ENCODE data around the gene CECR2. TPM values are rescaled to one million over a fixed set of nuclear protein-coding genes. Genes with fewer than 3 reads are reported as not detected.
"Not testable (repeated sequence)": the region's sequence is repeated elsewhere in the genome, so short reads cannot be mapped to it uniquely, and the experiment has no call there.

CECR2 gene
- total RNA-seq, 1 donor from 2014 or later: 25.3 TPM

DNA sequence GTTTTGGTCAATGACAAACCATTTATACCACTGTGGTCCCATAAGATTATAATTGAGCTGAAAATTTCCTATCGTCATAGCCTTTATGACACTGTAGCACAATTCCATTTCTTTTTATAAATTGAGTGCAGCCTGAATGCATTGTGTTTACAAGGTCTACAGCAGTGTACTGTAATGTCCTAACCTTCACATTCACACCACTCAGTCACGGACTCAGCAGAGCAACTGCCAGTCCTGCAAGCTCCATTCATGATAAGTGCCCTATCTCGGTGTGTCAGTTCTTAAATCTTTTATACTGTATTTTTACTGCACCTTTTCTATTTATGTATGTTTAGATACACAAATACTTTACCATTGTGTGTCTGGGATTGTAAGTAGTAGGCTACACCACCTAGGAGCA lies 138.8 kb downstream of the CECR2 start:
- no peak for DNase-seq (ENCODE audit: extremely low spot score, unreplicated experiment)
- H3K27me3 Mint-ChIP-seq: no peaks in the 10 kb centered on the region
- no peak overlapping the region for H3K4me3 Mint-ChIP-seq
- H3K9me3 Mint-ChIP-seq: no peaks in the 10 kb centered on the region
- H3K27ac Mint-ChIP-seq: no peak overlapping the region
- peaks cover 16% of the 10 kb centered on the region for H3K36me3 Mint-ChIP-seq
- H3K4me1 Mint-ChIP-seq (ENCODE audit: unreplicated experiment): no peaks in the 10 kb centered on the region
- no peak for TF ChIP-seq CTCF (conservative IDR thresholded peaks at IDR 0.05)

- no peaks in the 10 kb centered on the region for H3K27me3 Mint-ChIP-seq
- TF ChIP-seq CTCF (conservative IDR thresholded peaks at IDR 0.05): no peak
Observed at GRCh38 chr22:17512960-17513359, 143.7 kb downstream of the CECR2 start.

DNA sequence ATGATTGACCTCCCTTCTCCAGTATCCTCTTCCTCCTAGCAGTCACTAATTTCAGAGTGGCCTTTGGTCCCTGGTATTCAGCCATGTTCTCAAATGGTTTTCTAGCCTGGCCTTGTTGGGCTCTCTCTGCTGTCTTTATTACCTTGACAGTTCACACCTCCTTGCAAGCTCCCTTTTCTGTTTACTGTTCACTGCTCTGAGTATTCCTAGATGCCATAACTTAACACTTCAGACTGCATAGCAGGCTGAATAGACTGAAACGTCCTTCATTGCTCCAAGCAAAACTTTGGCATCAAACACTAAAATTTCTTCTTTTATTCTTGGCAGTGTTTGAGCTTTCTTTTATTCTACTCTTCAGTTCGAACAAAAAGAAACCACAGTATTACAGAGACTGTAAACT lies 144.4 kb downstream of the CECR2 start:
- DNase-seq (ENCODE audit: extremely low spot score, unreplicated experiment): no peak
- H3K4me3 Mint-ChIP-seq: no peak overlapping the region
- H3K9me3 Mint-ChIP-seq: no peaks in the 10 kb centered on the region
- no peak for TF ChIP-seq CTCF (conservative IDR thresholded peaks at IDR 0.05)
- H3K4me1 Mint-ChIP-seq (ENCODE audit: unreplicated experiment): peaks cover 9% of the 10 kb centered on the region
- peaks cover 12% of the 10 kb centered on the region for H3K36me3 Mint-ChIP-seq
- no peaks in the 10 kb centered on the region for H3K27me3 Mint-ChIP-seq
- no peak overlapping the region for H3K27ac Mint-ChIP-seq

More at GRCh38 chr22:17512960-17513359, 143.7 kb downstream of the CECR2 start:
- H3K4me3 Mint-ChIP-seq: no peak overlapping the region
- H3K27ac Mint-ChIP-seq: no peak overlapping the region
- H3K9me3 Mint-ChIP-seq: no peaks in the 10 kb centered on the region
- H3K4me1 Mint-ChIP-seq (ENCODE audit: unreplicated experiment): peaks cover 2% of the 10 kb centered on the region
- DNase-seq (ENCODE audit: extremely low spot score, unreplicated experiment): no peak
- H3K36me3 Mint-ChIP-seq: peaks cover 12% of the 10 kb centered on the region

GRCh38 chr22:17514084-17514483 lies 144.8 kb downstream of the CECR2 start:
- peaks cover 13% of the 10 kb centered on the region for H3K4me1 Mint-ChIP-seq (ENCODE audit: unreplicated experiment)
- no peak for TF ChIP-seq CTCF (conservative IDR thresholded peaks at IDR 0.05)
- H3K4me3 Mint-ChIP-seq: no peak overlapping the region
- H3K27me3 Mint-ChIP-seq: no peaks in the 10 kb centered on the region
- peaks cover 12% of the 10 kb centered on the region for H3K36me3 Mint-ChIP-seq
- no peaks in the 10 kb centered on the region for H3K9me3 Mint-ChIP-seq
- no peak for DNase-seq (ENCODE audit: extremely low spot score, unreplicated experiment)
- no peak overlapping the region for H3K27ac Mint-ChIP-seq

- H3K27ac Mint-ChIP-seq: no peak overlapping the region
- peaks cover 4% of the 10 kb centered on the region for H3K36me3 Mint-ChIP-seq
- no peak for TF ChIP-seq CTCF (conservative IDR thresholded peaks at IDR 0.05)
- H3K27me3 Mint-ChIP-seq: no peaks in the 10 kb centered on the region
- no peak for DNase-seq (ENCODE audit: extremely low spot score, unreplicated experiment)
- no peak overlapping the region for H3K4me3 Mint-ChIP-seq
- H3K9me3 Mint-ChIP-seq: no peaks in the 10 kb centered on the region
- peaks cover 13% of the 10 kb centered on the region for H3K4me1 Mint-ChIP-seq (ENCODE audit: unreplicated experiment)
Observed at GRCh38 chr22:17518406-17518805, 149.1 kb downstream of the CECR2 start.

DNA sequence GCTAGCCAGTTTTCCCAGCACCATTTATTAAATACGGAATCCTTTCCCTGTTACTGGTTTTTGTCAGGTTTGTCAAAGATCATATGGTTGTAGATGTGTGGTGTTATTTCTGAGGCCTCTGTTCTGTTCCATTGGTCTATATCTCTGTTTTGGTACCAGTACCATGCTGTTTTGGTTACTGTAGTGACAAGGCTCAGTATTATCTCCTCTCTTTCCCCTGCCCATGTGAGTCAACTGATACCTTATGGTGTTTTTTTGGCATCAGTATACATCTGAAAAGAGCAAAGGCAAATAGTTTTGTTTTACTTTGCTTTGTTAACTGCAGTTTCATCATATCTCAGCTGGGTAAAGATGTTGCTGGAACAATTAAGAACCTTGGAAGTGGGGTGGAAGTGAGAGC lies 152.7 kb downstream of the CECR2 start:
- Mint-ChIP-seq H3K36me3 (peaks cover 18% of the 10 kb centered on the region), H3K4me1 (ENCODE audit: unreplicated experiment) (peaks cover 13% of the 10 kb centered on the region)
- H3K4me3 Mint-ChIP-seq; H3K27ac Mint-ChIP-seq; H3K27me3 Mint-ChIP-seq; DNase-seq (ENCODE audit: extremely low spot score, unreplicated experiment); H3K9me3 Mint-ChIP-seq: not testable (repeated sequence)

Data from type B pancreatic cell (in vitro differentiated cells).